ENCODE measurements around the gene GOSR1. TPM values are rescaled to one million over a fixed set of nuclear protein-coding genes. Genes with fewer than 3 reads are reported as not detected.

Gene GOSR1
- total RNA-seq, 2 experiments from 2014 or later, result 43.2 to 45.6 TPM

DNA sequence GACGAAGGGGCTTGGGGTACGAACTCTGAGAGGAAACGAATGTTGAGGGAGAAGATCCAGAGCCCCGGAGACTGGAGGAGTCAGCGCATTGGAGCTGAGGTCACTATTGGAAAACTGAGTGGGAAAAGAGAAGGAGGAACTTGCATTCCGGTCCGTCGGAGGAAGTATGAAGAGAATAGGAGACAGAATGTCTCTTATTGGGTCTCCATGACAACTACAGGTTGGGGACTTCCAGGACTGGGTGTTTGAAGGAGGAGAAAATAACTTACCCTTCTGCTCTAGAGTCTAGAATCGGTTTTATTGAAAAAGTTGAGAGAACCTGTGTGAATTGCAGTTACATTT, 537 bp downstream of the GOSR1 start:
- ChIA-PET CTCF (interaction anchor here (0.6 to 3.1 kb wide), 4 partner anchors 10 to 462 kb away, joined by 3 to 14 read pairs (median 4); no protein-coding TSS in a partner anchor), POLR2A (interaction anchor here (0.7 to 2.0 kb wide), 7 partner anchors 9 to 738 kb away, joined by 3 to 8 read pairs (median 3); no protein-coding TSS in a partner anchor)
- peaks cover 16% of the 10 kb centered on the region for H3K36me3 ChIP-seq (ENCODE audit: insufficient read depth, low read length)
- TF ChIP-seq CTCF (IDR thresholded peaks at IDR 0.05), result no peak
- H3K27me3 ChIP-seq (ENCODE audit: control insufficient read depth in 1 of 2, insufficient read depth in 2 of 2, low read length in 2 of 2), result peaks cover 0 to 5% of the 10 kb centered on the region in 2 experiments
- H3K36me3 Mint-ChIP-seq (ENCODE audit: low read depth), result peaks cover 40% of the 10 kb centered on the region
- peak; percentile 53 for ATAC-seq (ENCODE audit: poor library complexity)
- H3K27ac ChIP-seq (ENCODE audit: low read depth in 1 of 2, low read length in 2 of 2), result peak overlapping the region; percentile 71 to 99
- intact Hi-C loops (cut with DNase I, micrococcal nuclease), result loop anchor here (1.0 to 10.0 kb wide), 8 partner anchors 99 to 903 kb away; partner anchors contain the start of genes CPD (in 1 of the 2), CRLF3 (in 1 of the 2), NSRP1 (in 1 of the 2) and TEFM (in 1 of the 2)
- no peaks in the 10 kb centered on the region for H3K27me3 Mint-ChIP-seq
- peak overlapping the region; percentile 97 for H3K4me3 Mint-ChIP-seq
- H3K9me3 ChIP-seq (ENCODE audit: control insufficient read depth in 1 of 2, insufficient read depth in 1 of 2, low read length in 2 of 2), result no peaks in the 10 kb centered on the region
- H3K27ac Mint-ChIP-seq, result peak overlapping the region; percentile 94
- DNase-seq, result peak in 4 of 14 experiments; percentile 2 to 83 (median 52)
- peak overlapping the region; percentile 56 for H3K4me3 ChIP-seq (ENCODE audit: low read length)
- H3K4me1 Mint-ChIP-seq (ENCODE audit: low read depth), result peaks cover 53% of the 10 kb centered on the region
- peaks cover 13% of the 10 kb centered on the region for H3K4me1 ChIP-seq (ENCODE audit: insufficient read depth, low read length)
- H3K9me3 Mint-ChIP-seq, result no peaks in the 10 kb centered on the region

- TF ChIP-seq CTCF (IDR thresholded peaks at IDR 0.05), result no peak
- Histone ChIP-seq H3K4me1 (ENCODE audit: insufficient read depth, low read length) (peaks cover 7% of the 10 kb centered on the region), H3K4me3 (ENCODE audit: low read length) (no peak overlapping the region), H3K27ac (ENCODE audit: low read depth in 1 of 2, low read length in 2 of 2) (no peak overlapping the region), H3K9me3 (ENCODE audit: control insufficient read depth in 1 of 2, insufficient read depth in 1 of 2, low read length in 2 of 2) (no peaks in the 10 kb centered on the region), H3K27me3 (ENCODE audit: control insufficient read depth in 1 of 2, insufficient read depth in 2 of 2, low read length in 2 of 2) (no peaks in the 10 kb centered on the region), H3K36me3 (ENCODE audit: insufficient read depth, low read length) (peaks cover 64% of the 10 kb centered on the region)
- ATAC-seq (ENCODE audit: poor library complexity) (no peak), DNase-seq (no peak)
- Mint-ChIP-seq H3K9me3 (no peaks in the 10 kb centered on the region), H3K27me3 (no peaks in the 10 kb centered on the region), H3K27ac (no peak overlapping the region), H3K4me1 (ENCODE audit: low read depth) (peaks cover 43% of the 10 kb centered on the region), H3K4me3 (no peak overlapping the region), H3K36me3 (ENCODE audit: low read depth) (peaks cover 79% of the 10 kb centered on the region)
- intact Hi-C loops (cut with DNase I, micrococcal nuclease), result no loop called here
- POLR2A ChIA-PET, result no interaction called here
- CTCF ChIA-PET, result no interaction called here
These were observed 5.3 kb downstream of the GOSR1 start for GRCh38 chr17:30482555-30482954.

DNA sequence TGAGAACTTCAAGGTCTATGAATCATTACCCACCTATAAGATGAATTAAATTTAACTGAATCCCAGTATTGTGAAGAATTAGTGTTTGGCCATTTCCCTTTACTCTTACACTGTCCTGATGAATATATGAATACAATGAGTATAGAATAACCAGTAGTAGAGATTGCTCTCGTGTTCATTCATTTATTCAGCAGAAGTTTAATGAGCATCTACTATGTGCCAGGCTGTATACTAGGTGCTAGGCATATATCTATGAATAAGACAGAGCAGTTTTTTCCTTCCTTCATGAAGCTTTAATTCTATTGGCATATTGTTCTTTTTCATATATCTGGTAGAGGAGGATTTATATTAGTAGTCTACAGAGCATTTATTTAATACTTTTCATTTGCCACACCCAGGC, 6.0 kb downstream of the GOSR1 start:
- no peak for ATAC-seq (ENCODE audit: poor library complexity)
- Mint-ChIP-seq H3K27ac (no peak overlapping the region), H3K27me3 (no peaks in the 10 kb centered on the region), H3K4me1 (ENCODE audit: low read depth) (peaks cover 36% of the 10 kb centered on the region), H3K4me3 (no peak overlapping the region), H3K36me3 (ENCODE audit: low read depth) (peaks cover 75% of the 10 kb centered on the region), H3K9me3 (no peaks in the 10 kb centered on the region)
- TF ChIP-seq CTCF (IDR thresholded peaks at IDR 0.05), result no peak
- intact Hi-C loops (cut with DNase I, micrococcal nuclease), result no loop called here
- Histone ChIP-seq H3K27ac (ENCODE audit: low read depth in 1 of 2, low read length in 2 of 2) (no peak overlapping the region), H3K27me3 (ENCODE audit: control insufficient read depth in 1 of 2, insufficient read depth in 2 of 2, low read length in 2 of 2) (no peaks in the 10 kb centered on the region), H3K4me1 (ENCODE audit: insufficient read depth, low read length) (peaks cover 7% of the 10 kb centered on the region), H3K4me3 (ENCODE audit: low read length) (no peak overlapping the region), H3K36me3 (ENCODE audit: insufficient read depth, low read length) (peaks cover 67% of the 10 kb centered on the region), H3K9me3 (ENCODE audit: control insufficient read depth in 1 of 2, insufficient read depth in 1 of 2, low read length in 2 of 2) (no peaks in the 10 kb centered on the region)
- POLR2A ChIA-PET, result interaction anchor here (0.6 kb wide), 1 partner anchor 871 kb away, joined by 3 read pairs; no protein-coding TSS in a partner anchor
- DNase-seq, result no peak
- CTCF ChIA-PET, result no interaction called here
